Measurements from ENCODE around the gene MRTO4. TPM values are rescaled to one million over a fixed set of nuclear protein-coding genes. Genes with fewer than 3 reads are reported as not detected.

The MRTO4 gene
- total RNA-seq, 1 experiment from 2014 or later = 79.3 TPM

DNA sequence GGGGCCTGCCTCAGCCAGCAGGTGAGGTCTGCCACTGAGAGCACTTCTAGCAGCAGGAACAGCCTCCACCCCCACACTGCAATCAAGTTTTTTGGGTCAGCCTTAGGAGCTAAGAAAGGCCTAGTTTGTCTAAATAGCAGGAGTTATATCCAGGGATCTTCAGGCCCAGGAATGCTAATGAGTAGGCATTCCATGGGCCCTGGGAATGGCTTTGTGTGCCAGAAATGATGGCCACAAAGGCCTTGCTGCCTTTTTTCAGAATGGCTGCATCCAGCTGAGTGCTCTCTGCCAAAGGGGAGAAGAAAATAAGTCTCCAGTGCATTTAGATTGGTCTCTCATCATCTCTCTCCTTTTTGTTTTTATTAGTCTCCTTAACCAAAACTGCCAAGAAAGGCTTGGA lies 2.8 kb downstream of the MRTO4 start:
- ATAC-seq (no peak), DNase-seq (ENCODE audit: low read depth, low spot score) (no peak)
- Histone ChIP-seq H3K27me3 (ENCODE audit: insufficient read depth, low read length) (no peaks in the 10 kb centered on the region), H3K4me2 (ENCODE audit: low read length) (no peak overlapping the region; the same call in 1 of the 2 replicates), H3K9me2 (ENCODE audit: insufficient read depth) (no peaks in the 10 kb centered on the region), H3K9ac (ENCODE audit: low read length) (no peak overlapping the region), H3K27ac (ENCODE audit: low read depth, low read length) (no peak overlapping the region), H3K4me3 (replicated peaks in 1 of 2; ENCODE audit: low read depth in 1 of 2, low read length in 2 of 2) (no peak overlapping the region), H2AFZ (ENCODE audit: low read depth, low read length, poor library complexity, severe bottlenecking) (no peak overlapping the region), H3K36me3 (ENCODE audit: control insufficient read depth in 1 of 2, insufficient read depth in 2 of 2, low read length in 2 of 2) (peaks cover 15 to 56% of the 10 kb centered on the region in 2 experiments; a peak in 3 of 4 replicates), H4K20me1 (ENCODE audit: insufficient read depth) (peaks cover 20% of the 10 kb centered on the region; the same call in 1 of the 2 replicates), H3K9me3 (ENCODE audit: control insufficient read depth in 1 of 2, insufficient read depth in 1 of 2, low read depth in 1 of 2, low read length in 2 of 2) (no peaks in the 10 kb centered on the region), H3K4me1 (ENCODE audit: control insufficient read depth in 1 of 2, insufficient read depth in 2 of 2, low read length in 2 of 2) (peaks cover 17 to 24% of the 10 kb centered on the region in 2 experiments), H3K79me2 (ENCODE audit: insufficient read depth, low read length) (peaks cover 85% of the 10 kb centered on the region)
- BruUV-seq (replicated peaks) = no TSS peak
- TF ChIP-seq RAD21 (IDR thresholded peaks at IDR 0.05; ENCODE audit: low read depth) (no peak), SRF (IDR thresholded peaks at IDR 0.05; ENCODE audit: low read depth) (no peak), ATF3 (IDR thresholded peaks at IDR 0.05) (no peak), CBX3 (IDR thresholded peaks at IDR 0.05; ENCODE audit: low read depth) (no peak), POLR2A (IDR thresholded peaks at IDR 0.05; ENCODE audit: borderline replicate concordance, extremely low read depth, insufficient read depth, insufficient read length) (no peak), ZNF274 (IDR thresholded peaks at IDR 0.05; ENCODE audit: low read depth, low read length) (no peak), CEBPB (IDR thresholded peaks at IDR 0.05; ENCODE audit: low read depth) (no peak), TCF7L2 (IDR thresholded peaks at IDR 0.05; ENCODE audit: borderline replicate concordance, extremely low read depth, insufficient read depth, insufficient read length) (no peak), EZH2phosphoT487 (IDR thresholded peaks at IDR 0.05; ENCODE audit: borderline replicate concordance) (no peak), ZFX (IDR thresholded peaks at IDR 0.05) (no peak), YY1 (IDR thresholded peaks at IDR 0.05; ENCODE audit: extremely low read depth, insufficient replicate concordance, low read depth, low read length) (no peak), SIN3A (IDR thresholded peaks at IDR 0.05; ENCODE audit: low read depth) (no peak), EGR1 (IDR thresholded peaks at IDR 0.05; ENCODE audit: low read depth) (no peak)
- TF ChIP-seq, protein P1, sequence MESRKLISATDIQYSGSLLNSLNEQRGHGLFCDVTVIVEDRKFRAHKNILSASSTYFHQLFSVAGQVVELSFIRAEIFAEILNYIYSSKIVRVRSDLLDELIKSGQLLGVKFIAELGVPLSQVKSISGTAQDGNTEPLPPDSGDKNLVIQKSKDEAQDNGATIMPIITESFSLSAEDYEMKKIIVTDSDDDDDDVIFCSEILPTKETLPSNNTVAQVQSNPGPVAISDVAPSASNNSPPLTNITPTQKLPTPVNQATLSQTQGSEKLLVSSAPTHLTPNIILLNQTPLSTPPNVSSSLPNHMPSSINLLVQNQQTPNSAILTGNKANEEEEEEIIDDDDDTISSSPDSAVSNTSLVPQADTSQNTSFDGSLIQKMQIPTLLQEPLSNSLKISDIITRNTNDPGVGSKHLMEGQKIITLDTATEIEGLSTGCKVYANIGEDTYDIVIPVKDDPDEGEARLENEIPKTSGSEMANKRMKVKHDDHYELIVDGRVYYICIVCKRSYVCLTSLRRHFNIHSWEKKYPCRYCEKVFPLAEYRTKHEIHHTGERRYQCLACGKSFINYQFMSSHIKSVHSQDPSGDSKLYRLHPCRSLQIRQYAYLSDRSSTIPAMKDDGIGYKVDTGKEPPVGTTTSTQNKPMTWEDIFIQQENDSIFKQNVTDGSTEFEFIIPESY (IDR thresholded peaks at IDR 0.05; ENCODE audit: extremely low read depth, insufficient replicate concordance, low read length) = no peak
- intact Hi-C loops (cut with micrococcal nuclease) = loop anchor here (5.0 kb wide), 1 partner anchor 393 kb away; no protein-coding TSS in a partner anchor
- POLR2A ChIA-PET = no interaction called here
- RAD21 ChIA-PET (ENCODE audit: low non-redundant PET in 1 of 2, low total read pairs in 2 of 2, uncharacterized antibody in 2 of 2, unreplicated experiment in 2 of 2) = interaction anchor here in 1 of 2 experiments (0.7 kb wide), 1 partner anchor 178 kb away, joined by 4 read pairs; no protein-coding TSS in a partner anchor
- CTCF ChIA-PET = no interaction called here
